K562 (cell line): ENCODE data around the gene MRPL37. TPM values are rescaled to one million over a fixed set of nuclear protein-coding genes. Genes with fewer than 3 reads are reported as not detected.

ENCODE experiments used
- CBFA2T3 ChIP-seq: fragments of 450-650 bp; IDR thresholded peaks from 2 replicates; pipeline ENCODE4 v1.6.1; 2017
- MGA ChIP-seq: fragments of 450-650 bp; IDR thresholded peaks from 2 replicates; pipeline ENCODE4 v1.6.1; 2016; ENCODE audit warnings: mild to moderate bottlenecking, moderate library complexity
- MNT ChIP-seq, 2 experiments: fragments of 450-650 bp; conservative IDR thresholded peaks; 2 replicates each; pipeline ENCODE4 v1.6.1; 2017; ENCODE audit warnings: mild to moderate bottlenecking in 2 of 2, moderate library complexity in 2 of 2
- ZNF592 ChIP-seq: fragments of 450-650 bp; IDR thresholded peaks from 2 replicates; pipeline ENCODE4 v1.6.1; 2017; ENCODE audit warnings: antibody characterized with exemption, mild to moderate bottlenecking
- polyA plus RNA-seq, 8 experiments: library from polyadenylated mRNA; depleted of rRNA in 4 of 8; stranded (reverse) in 5 of 8; unstranded in 3 of 8; fragments of >200 nt; fragmentation: Nextera tagmentation in 2 of 8; fragmentation: Illumina TruSeq in 1 of 8; extraction: Ambion mirVana in 2 of 8; extraction: Trizol in 1 of 8; gene quantifications; 2 replicates each; pipeline versions ENCODE4 v1.2.1 to v1.2.3, GENCODE V29; 2011 to 2014; ENCODE audit warnings: inconsistent platforms in 1 of 8, missing spikeins in 1 of 8
- total RNA-seq, 7 experiments: library from RNA; depleted of rRNA in 6 of 7; stranded (reverse); fragments of >200 nt in 6 of 7; fragmentation: Illumina TruSeq in 2 of 7; extraction: Trizol in 2 of 7; gene quantifications; 2 replicates each; pipeline versions ENCODE4 v1.2.1 to v1.2.3, GENCODE V29; 2011 to 2021; ENCODE audit warnings: low replicate concordance in 1 of 7

MRPL37 gene
- total and polyA plus RNA-seq, 9 of the 15 experiments (the other 6 are each of a cell fraction or from before 2014, with no cell fraction given) = 52.2 to 303 (median 180) TPM

- TF ChIP-seq MGA = peak; percentile 94
- TF ChIP-seq CBFA2T3 = peak; percentile 54
- TF ChIP-seq MNT (conservative IDR thresholded peaks at IDR 0.05) = 0 out of 4 replicates have a peak, but pooled peaks of 1 of the 2 experiments have one; percentile 48
- peak; percentile 68; the same call in 1 of the 2 replicates for TF ChIP-seq ZNF592
Observed at GRCh38 chr1:54163573-54163972, 36.4 kb upstream of the MRPL37 start (continued).
